SK-MEL-5 (cell line): ENCODE measurements around the gene PIM2. TPM values are rescaled to one million over a fixed set of nuclear protein-coding genes. Genes with fewer than 3 reads are reported as not detected.
"Not testable (repeated sequence)": the region's sequence is repeated elsewhere in the genome, so short reads cannot be mapped to it uniquely, and the experiment has no call there.

Source experiments
- DNase-seq: peaks from one replicate; pipeline ENCODE4 v3.0.0-alpha.2; 2016; ENCODE audit warnings: low read depth, low spot score
- in situ Hi-C: cut with HindIII; loops from 2 replicates; pipeline ENCODE4 v1.10.0; 2016; ENCODE audit warnings: low sequenced_read_pairs, high pct_unique_total_duplicates, low pct_unique_long_range_greater_than_20kb
- small RNA-seq, 2 experiments: library from RNA; depleted of rRNA; stranded (forward); fragments of <200 nt; gene quantifications; one replicate each; pipeline ENCODE3, GENCODE V24; 2014
- total RNA-seq: library from RNA; depleted of rRNA; stranded (reverse); fragments of >200 nt; shearing (Covaris generic); gene quantifications from 2 replicates; pipeline ENCODE4 v1.2.3, GENCODE V29; 2014; rRNA removed

PIM2 gene
- total RNA-seq, 1 experiment from 2014 or later, result 8.6 TPM

DNA sequence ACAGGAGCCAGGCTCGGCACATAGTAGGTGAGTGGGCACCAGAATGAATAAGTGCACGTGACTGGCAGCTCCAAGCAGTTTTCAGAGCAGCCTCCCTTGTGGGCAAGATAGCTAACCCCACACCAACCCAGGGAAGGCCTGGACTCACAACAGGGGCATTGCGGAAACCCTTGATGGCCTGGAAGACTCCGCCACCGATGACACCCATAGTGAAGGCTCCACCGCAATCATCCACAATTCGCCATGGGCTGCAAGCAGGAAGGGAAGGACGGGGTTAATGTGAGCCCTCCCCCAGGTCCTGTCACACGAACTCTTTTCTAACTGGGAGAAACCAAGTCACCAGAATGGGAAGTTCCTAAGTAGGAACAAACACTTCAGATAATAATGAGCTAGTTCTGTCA lies 22.2 kb downstream of the PIM2 start:
- DNase-seq, result peak; percentile 29
- in situ Hi-C loops, result no loop called here

DNA sequence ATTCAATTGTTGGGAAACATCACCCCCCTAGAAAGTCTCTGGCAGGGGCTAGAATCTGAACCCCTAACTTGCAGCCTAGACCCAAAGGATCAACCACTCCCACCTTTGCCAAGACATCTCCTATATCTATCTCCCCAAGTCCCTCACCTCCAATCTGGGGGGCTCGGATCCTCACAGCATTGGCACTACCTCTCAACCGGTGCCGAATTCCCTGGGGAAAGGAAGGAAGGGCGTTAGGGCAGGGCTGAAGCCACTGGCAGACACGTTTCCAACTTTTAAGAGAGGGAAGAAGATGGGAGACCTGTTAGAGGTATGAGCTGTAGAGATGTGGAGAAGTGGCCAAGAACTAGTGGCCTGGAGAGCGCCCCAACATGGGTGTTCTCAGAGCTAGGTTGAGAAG lies 23.9 kb downstream of the PIM2 start:
- in situ Hi-C loops, result no loop called here
- no peak for DNase-seq

DNA sequence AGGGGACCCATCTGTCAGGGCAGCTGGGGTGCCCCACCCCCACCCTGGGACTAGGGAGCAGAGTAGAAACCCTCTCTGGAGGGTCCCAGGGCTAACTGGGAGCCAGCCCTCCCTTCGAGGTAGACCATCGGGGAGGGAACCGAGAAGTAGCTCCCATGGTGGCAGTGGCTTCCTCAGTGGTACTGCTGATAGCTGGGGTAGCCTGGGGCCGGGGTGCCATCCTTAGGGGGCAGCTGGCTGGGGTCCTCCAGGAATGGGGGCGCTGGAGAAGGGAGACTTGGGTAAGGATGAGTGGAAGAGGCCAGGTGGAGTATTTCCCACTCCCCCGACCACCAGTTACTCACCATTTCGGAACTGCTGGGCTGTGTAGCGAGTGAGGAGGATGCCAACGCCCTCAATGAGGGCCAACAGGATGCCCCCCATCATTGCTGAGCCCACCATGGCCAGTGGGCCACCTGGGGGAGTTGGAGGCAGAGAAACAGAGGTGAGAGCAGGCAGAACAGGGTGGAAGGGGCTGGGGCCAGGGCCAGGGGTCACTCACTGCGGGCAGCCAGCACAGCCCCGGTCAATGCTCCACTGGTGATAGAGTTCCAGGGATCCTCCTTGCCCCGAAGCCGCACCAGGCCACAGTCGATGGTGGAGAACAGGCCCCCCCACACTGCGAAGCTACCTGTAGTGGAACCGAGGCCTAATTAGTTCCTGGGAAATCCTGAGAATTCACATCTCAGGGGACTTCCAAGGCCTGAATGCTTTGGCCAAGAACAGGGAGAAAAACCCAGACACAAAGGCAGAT lies 25.1 kb downstream of the PIM2 start:
- in situ Hi-C loops, result no loop called here
- DNase-seq, result no peak

DNA sequence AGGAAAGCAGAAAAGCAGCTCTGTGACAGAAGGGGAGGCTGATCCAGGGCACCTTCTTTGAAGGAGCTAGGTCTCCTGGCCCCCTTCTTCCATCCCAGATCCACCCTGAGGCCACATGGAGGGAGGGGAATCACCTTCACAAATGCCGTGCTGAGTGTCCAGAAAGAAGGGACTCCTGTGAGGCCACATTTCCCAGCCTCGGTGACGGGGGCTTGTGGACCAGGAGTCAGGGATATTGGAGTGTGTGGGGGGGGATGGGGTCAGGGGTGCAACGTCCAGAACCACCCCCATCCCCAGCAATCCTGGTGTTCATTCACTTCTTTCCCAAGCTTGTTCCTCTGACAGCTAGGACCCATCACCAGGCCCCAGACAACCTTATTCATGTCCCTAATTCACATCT lies 25.9 kb downstream of the PIM2 start:
- no peak for DNase-seq
- in situ Hi-C loops, result no loop called here

DNA sequence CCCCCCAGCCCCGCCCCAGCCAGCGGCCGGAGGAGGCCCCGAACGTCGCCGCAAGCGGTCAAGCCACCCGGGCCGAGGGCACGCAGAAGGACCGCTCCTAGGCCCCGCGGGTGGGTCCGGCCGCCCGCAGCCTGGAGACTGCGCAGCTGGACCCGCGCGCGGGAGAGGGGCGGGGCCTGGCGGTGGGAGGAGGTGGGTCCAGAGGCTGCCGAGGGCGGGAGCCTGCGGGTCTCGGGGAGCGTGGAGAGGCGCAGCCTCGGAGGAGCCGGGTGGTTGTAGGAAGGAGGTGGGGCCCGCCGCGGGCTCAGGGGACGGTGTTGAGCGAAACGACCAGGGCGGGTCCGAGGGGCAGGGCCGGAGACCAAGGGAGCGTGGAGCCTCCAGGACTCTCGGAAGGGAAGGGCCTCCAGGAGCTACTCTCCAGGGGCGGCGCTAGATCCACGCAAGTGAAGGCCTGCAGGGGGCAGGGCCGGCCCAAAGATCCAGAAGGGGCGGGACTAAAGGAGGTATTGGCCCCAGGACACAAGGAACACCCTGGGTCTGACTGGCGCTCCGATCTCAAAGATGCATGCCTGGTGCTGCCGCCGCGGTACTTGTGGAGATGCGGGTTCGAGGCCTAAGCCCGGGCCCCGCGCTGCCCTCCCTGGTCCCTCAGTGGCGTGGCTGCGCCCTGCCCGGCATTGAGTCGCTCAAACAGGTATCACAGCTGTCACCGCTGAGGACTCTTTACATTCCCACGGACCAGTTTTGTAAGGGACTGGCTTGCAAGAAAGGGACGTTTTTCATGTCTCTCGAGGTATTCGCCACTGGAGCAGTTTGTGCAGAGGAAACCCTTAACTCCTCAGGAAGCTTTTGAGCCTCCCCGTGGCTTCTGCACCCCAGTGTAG lies 27.2 kb downstream of the PIM2 start:
- in situ Hi-C loops, result no loop called here
- peak; percentile 89 for DNase-seq

DNA sequence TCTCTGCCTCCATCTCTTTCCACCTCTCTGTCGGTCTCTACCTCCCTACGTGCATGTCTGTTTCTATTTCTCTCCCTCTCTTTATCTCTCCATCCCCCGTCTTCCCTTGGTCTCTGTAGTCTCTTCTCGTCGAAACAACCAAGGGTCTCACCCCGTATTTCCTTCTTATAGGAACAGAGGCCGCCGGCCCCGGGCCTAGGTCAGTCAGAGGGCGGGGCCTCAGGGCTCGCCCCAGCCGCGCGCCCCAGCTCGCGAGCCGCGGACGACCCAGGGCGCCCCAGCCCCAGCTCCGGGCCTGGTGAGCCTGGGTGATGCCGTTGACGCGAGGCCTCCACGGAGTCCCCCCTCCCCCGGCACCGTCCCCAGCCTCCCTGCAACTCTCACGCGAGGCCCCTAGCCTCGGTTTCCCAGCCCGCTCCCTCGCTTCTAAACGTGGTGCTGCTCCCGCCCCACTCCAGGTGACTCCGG lies 27.9 kb downstream of the PIM2 start:
- in situ Hi-C loops, result no loop called here
- DNase-seq, result no peak

DNA sequence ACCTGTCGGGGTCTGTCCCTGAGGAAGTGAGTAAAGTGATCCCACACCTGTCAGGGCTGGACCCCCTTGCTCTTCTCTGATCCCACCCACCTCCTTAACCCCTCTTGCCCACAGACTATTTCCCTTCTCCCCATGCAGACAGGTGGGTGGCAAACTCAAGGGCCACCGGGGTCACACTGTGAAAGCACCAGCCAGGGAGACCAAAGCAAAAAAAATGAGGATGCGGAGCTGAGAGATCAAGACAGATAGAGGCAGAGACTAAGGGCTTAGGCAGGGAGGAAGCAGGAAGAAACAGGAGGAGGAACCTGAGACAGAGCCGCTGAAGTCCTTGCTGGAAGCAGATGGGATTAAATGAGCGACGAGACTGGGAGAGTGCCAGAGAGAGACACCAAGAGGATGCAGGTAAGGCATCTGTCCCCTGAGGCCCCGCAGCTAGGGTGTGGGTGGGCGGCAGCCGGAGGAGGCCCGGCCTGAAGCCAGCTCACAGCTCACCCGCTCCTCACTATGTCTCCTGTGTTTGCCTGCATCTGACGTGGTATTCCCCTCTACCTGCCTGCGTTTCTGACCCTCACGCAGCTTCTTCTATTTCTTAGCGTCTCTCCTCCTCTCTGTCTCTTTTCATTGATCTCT lies 28.4 kb downstream of the PIM2 start:
- DNase-seq, result no peak
- in situ Hi-C loops, result no loop called here

DNA sequence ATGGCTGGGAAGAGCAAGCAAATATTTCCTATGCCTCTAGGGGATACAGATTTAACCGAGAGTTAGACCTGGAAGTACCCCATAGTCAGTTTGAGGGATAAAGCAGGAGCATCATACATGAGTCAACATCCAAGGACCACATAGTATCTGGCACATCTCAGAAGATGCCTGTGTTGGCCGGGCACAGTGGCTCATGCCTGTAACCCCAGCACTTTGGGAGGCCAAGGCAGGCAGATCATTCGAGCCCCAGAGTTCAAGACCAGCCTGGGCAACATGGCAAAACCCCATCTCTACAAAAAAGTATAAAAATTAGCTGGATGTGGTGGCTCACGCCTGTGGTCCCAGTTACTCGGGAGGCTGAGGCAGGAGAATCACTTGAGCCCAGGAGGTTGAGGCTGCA lies 32.2 kb downstream of the PIM2 start:
- in situ Hi-C loops, DNase-seq: not testable (repeated sequence)

DNA sequence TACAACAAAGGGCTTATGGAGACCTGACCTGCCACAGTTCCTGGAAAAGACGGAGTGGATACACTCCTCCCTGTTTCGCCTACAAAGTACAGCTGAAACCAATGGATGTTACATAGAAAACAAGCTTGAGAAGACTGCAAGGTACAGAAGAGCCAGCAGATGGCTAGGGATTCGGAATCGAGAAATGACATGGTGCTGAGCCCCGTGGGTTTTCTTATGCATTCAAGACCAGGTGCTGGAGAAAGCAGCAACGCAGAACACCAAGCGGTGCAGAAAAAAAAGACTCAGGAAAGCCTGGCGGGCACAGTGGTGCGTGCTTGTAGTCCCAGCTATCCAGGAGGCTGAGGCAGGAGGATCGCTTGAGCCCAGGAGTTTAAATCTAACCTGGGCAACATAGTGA lies 35.1 kb downstream of the PIM2 start:
- DNase-seq, result peak; percentile 29
- in situ Hi-C loops, result no loop called here

DNA sequence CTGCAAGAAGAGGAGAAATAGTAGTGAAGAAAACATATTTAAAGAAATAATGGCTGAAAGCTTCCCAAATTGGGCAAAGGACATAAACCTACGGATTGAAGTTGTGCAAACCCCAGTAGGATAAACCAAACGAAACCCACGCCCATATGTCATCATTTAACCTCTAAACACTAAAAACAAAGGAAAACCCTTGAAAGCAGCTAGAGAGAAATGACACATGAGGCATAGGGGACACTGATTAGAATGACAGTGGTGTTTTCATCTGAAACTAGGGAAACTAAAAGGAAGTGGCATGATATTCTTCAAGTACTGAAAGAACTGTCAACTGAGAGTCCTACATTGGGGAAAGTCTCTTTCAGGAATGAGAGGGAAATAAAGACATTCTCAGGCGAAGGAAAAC lies 41.9 kb downstream of the PIM2 start:
- DNase-seq, in situ Hi-C loops: not testable (repeated sequence)

DNA sequence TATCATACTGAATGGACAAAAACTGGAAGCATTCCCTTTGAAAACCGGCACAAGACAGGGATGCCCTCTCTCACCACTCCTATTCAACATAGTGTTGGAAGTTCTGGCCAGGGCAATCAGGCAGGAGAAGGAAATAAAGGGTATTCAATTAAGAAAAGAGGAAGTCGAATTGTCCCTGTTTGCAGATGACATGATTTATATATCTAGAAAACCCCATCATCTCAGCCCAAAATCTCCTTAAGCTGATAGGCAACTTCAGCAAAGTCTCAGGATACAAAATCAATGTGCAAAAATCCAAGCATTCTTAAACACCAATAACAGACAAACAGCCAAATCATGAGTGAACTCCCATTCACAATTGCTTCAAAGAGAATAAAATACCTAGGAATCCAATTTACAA lies 46.8 kb downstream of the PIM2 start:
- DNase-seq, in situ Hi-C loops: not testable (repeated sequence)

DNA sequence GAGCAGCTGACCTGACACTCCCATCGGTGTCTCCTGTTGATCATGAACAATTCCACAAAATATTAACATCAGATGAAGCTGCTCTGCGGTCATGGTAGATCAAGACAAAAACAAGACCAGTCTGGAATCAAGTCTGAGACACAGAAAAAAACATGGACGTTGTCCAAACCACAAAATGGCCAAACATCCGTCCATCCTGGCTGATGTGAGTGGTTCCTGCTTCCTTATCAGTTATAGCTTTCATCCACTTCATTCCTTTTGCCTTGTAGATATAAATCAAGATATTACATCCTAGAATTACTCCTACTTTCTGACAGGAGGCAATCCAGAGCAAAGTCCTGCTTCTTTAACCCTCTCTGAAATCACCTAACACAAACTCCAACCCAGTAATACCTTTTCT lies 54.6 kb downstream of the PIM2 start:
- DNase-seq, result no peak
- in situ Hi-C loops, result no loop called here

Small RNA genes lying within 50 kb of the gene (small RNA-seq; reads per million reads assigned to genes)
- gene RNU6-722P, result 0 reads per million in 2 experiments

Other genes starting within 250 kb of the PIM2 start
- gene WAS, start 235.2 kb downstream of the PIM2 start, total RNA-seq, result 0.42 TPM in 1 of 2 replicates, not detected in the other
- 6.5 and 6.9 TPM in 2 replicates for gene SUV39H1, start 222.3 kb downstream of the PIM2 start, total RNA-seq
- gene GLOD5, start 157.3 kb downstream of the PIM2 start, total RNA-seq, result not detected in 2 replicates
- not detected in 2 replicates for gene GATA1, start 132.4 kb downstream of the PIM2 start, total RNA-seq
- gene HDAC6, start 117.0 kb downstream of the PIM2 start, total RNA-seq, result 21.7 and 24.6 TPM in 2 replicates
- 0.40 TPM in 1 of 2 replicates, not detected in the other for gene ERAS, start 92.5 kb downstream of the PIM2 start, total RNA-seq
- gene PCSK1N, start 83.4 kb downstream of the PIM2 start, total RNA-seq, result 29.5 and 35.2 TPM in 2 replicates
- 34.9 and 39.7 TPM in 2 replicates for gene TIMM17B, start 21.3 kb downstream of the PIM2 start, total RNA-seq
- gene PQBP1, start 21.1 kb downstream of the PIM2 start, total RNA-seq, result 50.3 and 72.2 TPM in 2 replicates
- gene SLC35A2, start 7.4 kb downstream of the PIM2 start, total RNA-seq, result 27.9 and 31.0 TPM in 2 replicates
- gene OTUD5, start 38.6 kb upstream of the PIM2 start, total RNA-seq, result 22.7 and 26.2 TPM in 2 replicates
- 0.13 and 0.24 TPM in 2 replicates for gene KCND1, start 52.8 kb upstream of the PIM2 start, total RNA-seq
- 16.6 and 17.0 TPM in 2 replicates for gene GRIPAP1, start 83.2 kb upstream of the PIM2 start, total RNA-seq
- gene TFE3, start 124.3 kb upstream of the PIM2 start, total RNA-seq, result 17.0 and 20.0 TPM in 2 replicates
- 0.77 and 1.0 TPM in 2 replicates for gene CCDC120, start 140.0 kb upstream of the PIM2 start, total RNA-seq
- 2.3 and 4.8 TPM in 2 replicates for gene PRAF2, start 155.0 kb upstream of the PIM2 start, total RNA-seq
- gene WDR45, start 160.9 kb upstream of the PIM2 start, total RNA-seq, result 71.6 and 87.0 TPM in 2 replicates
- gene GPKOW, start 204.7 kb upstream of the PIM2 start, total RNA-seq, result 29.0 and 31.2 TPM in 2 replicates
- gene MAGIX, start 243.7 kb upstream of the PIM2 start, total RNA-seq, result 1.4 and 2.6 TPM in 2 replicates